ENCODE results near the gene COPS7A. TPM values are rescaled to one million over a fixed set of nuclear protein-coding genes. Genes with fewer than 3 reads are reported as not detected.

COPS7A gene
- total RNA-seq, 1 experiment from 2014 or later: 82.3 TPM

DNA sequence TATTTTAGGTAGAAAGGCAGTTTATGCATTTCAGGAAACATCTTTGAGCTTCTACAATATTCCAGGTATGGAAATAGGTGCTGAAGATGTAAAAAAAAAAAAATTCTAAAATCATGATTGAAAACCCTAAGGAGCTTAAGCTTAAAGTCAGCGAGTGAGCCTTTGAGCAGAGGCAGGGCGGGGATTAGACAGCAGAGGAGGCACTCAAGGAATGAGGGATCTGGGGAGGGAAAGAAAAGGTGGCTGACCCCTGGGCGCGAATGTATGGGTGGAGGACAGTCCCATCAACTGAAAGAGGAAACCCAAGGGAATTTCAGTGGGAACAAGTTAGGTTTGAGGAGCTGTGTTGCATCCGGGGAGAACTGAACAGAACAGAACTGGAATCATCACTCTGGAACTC is 35.9 kb downstream of the COPS7A start:
- Histone ChIP-seq H3K27ac (ENCODE audit: low read length) (no peak overlapping the region), H2AFZ (ENCODE audit: low read length) (no peak overlapping the region), H3F3A (ENCODE audit: low read length, unreplicated experiment) (no peaks in the 10 kb centered on the region), H3K36me3 (ENCODE audit: low read depth, low read length) (no peaks in the 10 kb centered on the region), H3K4me3 (ENCODE audit: low read length) (no peak overlapping the region), H3K27me3 (ENCODE audit: low read length) (no peaks in the 10 kb centered on the region), H3K9me2 (replicated peaks; ENCODE audit: low read length) (no peaks in the 10 kb centered on the region), H3K9me3 (ENCODE audit: low read length) (no peaks in the 10 kb centered on the region), H3K4me1 (ENCODE audit: insufficient read depth, low read length) (peaks cover 12% of the 10 kb centered on the region; the same call in 1 of the 2 replicates), H3K79me2 (ENCODE audit: low read length) (no peaks in the 10 kb centered on the region), H3K4me2 (ENCODE audit: low read length) (no peak overlapping the region), H3K9ac (ENCODE audit: low read length) (no peak overlapping the region), H4K20me1 (ENCODE audit: low read length) (no peaks in the 10 kb centered on the region)
- DNase-seq (no peak), ATAC-seq (no peak)
- BruUV-seq (replicated peaks): no TSS peak
- intact Hi-C loops (cut with micrococcal nuclease): no loop called here
- TF ChIP-seq EZH2 (IDR thresholded peaks at IDR 0.05; ENCODE audit: low read length, unreplicated experiment) (no peak), EZH2phosphoT487 (IDR thresholded peaks at IDR 0.05; ENCODE audit: borderline replicate concordance, low read length) (no peak)
- TF ChIP-seq, protein P1, sequence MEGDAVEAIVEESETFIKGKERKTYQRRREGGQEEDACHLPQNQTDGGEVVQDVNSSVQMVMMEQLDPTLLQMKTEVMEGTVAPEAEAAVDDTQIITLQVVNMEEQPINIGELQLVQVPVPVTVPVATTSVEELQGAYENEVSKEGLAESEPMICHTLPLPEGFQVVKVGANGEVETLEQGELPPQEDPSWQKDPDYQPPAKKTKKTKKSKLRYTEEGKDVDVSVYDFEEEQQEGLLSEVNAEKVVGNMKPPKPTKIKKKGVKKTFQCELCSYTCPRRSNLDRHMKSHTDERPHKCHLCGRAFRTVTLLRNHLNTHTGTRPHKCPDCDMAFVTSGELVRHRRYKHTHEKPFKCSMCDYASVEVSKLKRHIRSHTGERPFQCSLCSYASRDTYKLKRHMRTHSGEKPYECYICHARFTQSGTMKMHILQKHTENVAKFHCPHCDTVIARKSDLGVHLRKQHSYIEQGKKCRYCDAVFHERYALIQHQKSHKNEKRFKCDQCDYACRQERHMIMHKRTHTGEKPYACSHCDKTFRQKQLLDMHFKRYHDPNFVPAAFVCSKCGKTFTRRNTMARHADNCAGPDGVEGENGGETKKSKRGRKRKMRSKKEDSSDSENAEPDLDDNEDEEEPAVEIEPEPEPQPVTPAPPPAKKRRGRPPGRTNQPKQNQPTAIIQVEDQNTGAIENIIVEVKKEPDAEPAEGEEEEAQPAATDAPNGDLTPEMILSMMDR (conservative IDR thresholded peaks at IDR 0.05; ENCODE audit: low read depth, low read length): no peak
- POLR2A ChIA-PET (ENCODE audit: unreplicated experiment): no interaction called here
- CTCF ChIA-PET: interaction anchor here (0.5 kb wide), 1 partner anchor 19 kb away, joined by 10 read pairs; no protein-coding TSS in a partner anchor

DNA sequence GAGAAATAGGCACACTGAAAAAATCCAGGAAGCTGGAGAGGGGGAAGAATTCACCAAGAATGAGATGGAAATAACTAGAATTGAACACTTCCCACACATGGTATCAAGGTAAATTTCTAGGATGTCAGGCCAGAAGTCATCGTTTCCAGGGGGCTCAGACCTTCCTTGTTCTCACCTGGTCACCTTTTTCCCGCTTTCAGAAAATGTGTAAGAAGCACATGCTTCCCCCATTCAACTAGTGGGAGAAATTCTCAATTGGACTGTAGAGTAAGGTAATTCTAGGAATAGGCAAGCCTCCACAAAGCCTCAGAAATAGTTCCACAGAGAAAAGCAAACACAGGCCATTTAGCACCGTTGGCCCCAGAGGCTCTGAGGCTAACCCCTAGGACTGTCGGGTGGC is 39.5 kb downstream of the COPS7A start:
- peaks cover 29% of the 10 kb centered on the region for H3K4me1 ChIP-seq (ENCODE audit: insufficient read depth, low read length)
- H2AFZ ChIP-seq (ENCODE audit: low read length): no peak overlapping the region
- no peak overlapping the region for H3K4me2 ChIP-seq (ENCODE audit: low read length)

More for the DNA sequence above, 39.5 kb downstream of the COPS7A start:
- no peak for TF ChIP-seq EZH2phosphoT487 (IDR thresholded peaks at IDR 0.05; ENCODE audit: borderline replicate concordance, low read length)
- TF ChIP-seq EZH2 (IDR thresholded peaks at IDR 0.05; ENCODE audit: low read length, unreplicated experiment): no peak
- TF ChIP-seq, protein P1 (conservative IDR thresholded peaks at IDR 0.05; ENCODE audit: low read depth, low read length): no peak
- Histone ChIP-seq H3K79me2 (ENCODE audit: low read length) (peaks cover 16% of the 10 kb centered on the region), H3K36me3 (ENCODE audit: low read depth, low read length) (no peaks in the 10 kb centered on the region), H3F3A (ENCODE audit: low read length, unreplicated experiment) (no peaks in the 10 kb centered on the region), H3K9ac (ENCODE audit: low read length) (no peak overlapping the region), H4K20me1 (ENCODE audit: low read length) (no peaks in the 10 kb centered on the region), H3K9me2 (replicated peaks; ENCODE audit: low read length) (no peaks in the 10 kb centered on the region), H3K27ac (ENCODE audit: low read length) (no peak overlapping the region), H3K27me3 (ENCODE audit: low read length) (no peaks in the 10 kb centered on the region), H3K4me3 (ENCODE audit: low read length) (no peak overlapping the region), H3K9me3 (ENCODE audit: low read length) (no peaks in the 10 kb centered on the region)
- POLR2A ChIA-PET (ENCODE audit: unreplicated experiment): no interaction called here
- no TSS peak for BruUV-seq (replicated peaks)
- intact Hi-C loops (cut with micrococcal nuclease): no loop called here
- no peak for DNase-seq
- no peak for ATAC-seq
- CTCF ChIA-PET: no interaction called here

Data from PC-3 (cell line).